HEK293 (cell line): Measurements from ENCODE around the gene B3GNT8.

Experiments
- CTCF ChIA-PET: fragments of 350-600 bp; formaldehyde crosslinking; extraction: SDS; loops from one replicate; lab custom pipeline; 2021; ENCODE audit warnings: antibody characterized with exemption; lab: Yijun Ruan, JAX
- POLR2A ChIA-PET: fragments of 300-600 bp; formaldehyde crosslinking; extraction: SDS; loops from one replicate; lab custom pipeline; 2020; ENCODE audit warnings: antibody characterized with exemption, inconsistent platforms; lab: Yijun Ruan, JAX
- H3K27ac ChIP-seq: fragments of 200-500 bp; sonication (Bioruptor generic); 2 replicates; pipeline ENCODE4 v1.5.1; 2014; ENCODE audit warnings: low read depth, low read length, control low read depth, inconsistent platforms; ENCODE audit errors: extremely low read depth
- H3K36me3 ChIP-seq, 2 experiments: fragments of 200-500 bp in 1 of 2; sonication (Bioruptor generic) in 1 of 2; 1 replicate in 1 of 2; 2 replicates in 1 of 2; pipeline ENCODE4 v1.5.1; 2014 to 2017; ENCODE audit warnings: inconsistent platforms in 2 of 2, low read length in 2 of 2; ENCODE audit not compliant: control insufficient read depth in 2 of 2, insufficient read depth in 1 of 2
- H3K4me1 ChIP-seq: fragments of 200-500 bp; sonication (Bioruptor generic); 2 replicates; pipeline ENCODE4 v1.5.1; 2014; ENCODE audit warnings: mild to moderate bottlenecking, low read length, inconsistent platforms; ENCODE audit not compliant: control insufficient read depth, insufficient read depth
- H3K4me3 ChIP-seq: 2 replicates; pipeline ENCODE4 v1.5.1; 2011; ENCODE audit warnings: low read depth, mild to moderate bottlenecking, control low read depth, low read length, moderate library complexity
- H3K9me3 ChIP-seq: fragments of 200-500 bp; sonication (Bioruptor generic); 2 replicates; pipeline ENCODE4 v1.5.1; 2014; ENCODE audit warnings: low read depth, low read length, inconsistent platforms; ENCODE audit not compliant: control insufficient read depth, insufficient read depth
- ATF2 ChIP-seq: fragments of 450-650 bp; formaldehyde crosslinking; IDR thresholded peaks from 2 replicates; pipeline ENCODE4 v1.5.1; 2016; ENCODE audit warnings: missing biosample characterization, missing genetic modification characterization, low read depth
- EGR2 ChIP-seq: fragments of 450-650 bp; formaldehyde crosslinking; IDR thresholded peaks from 2 replicates; pipeline ENCODE4 v1.5.1; 2016; ENCODE audit warnings: low read depth, missing biosample characterization, missing genetic modification characterization
- SCRT1 ChIP-seq: fragments of 450-650 bp; formaldehyde crosslinking; IDR thresholded peaks from 2 replicates; pipeline ENCODE4 v1.5.1; 2016; ENCODE audit warnings: missing biosample characterization, missing genetic modification characterization, borderline replicate concordance
- ZBTB10 ChIP-seq: fragments of 450-650 bp; formaldehyde crosslinking; IDR thresholded peaks from 2 replicates; pipeline ENCODE4 v1.5.1; 2016; ENCODE audit warnings: missing biosample characterization, missing genetic modification characterization
- ZBTB17 ChIP-seq: fragments of 450-650 bp; formaldehyde crosslinking; IDR thresholded peaks from 2 replicates; pipeline ENCODE4 v1.5.1; 2016; ENCODE audit warnings: missing biosample characterization, missing genetic modification characterization
- ZBTB20 ChIP-seq: fragments of 450-650 bp; formaldehyde crosslinking; IDR thresholded peaks from 2 replicates; pipeline ENCODE4 v1.5.1; 2016; ENCODE audit warnings: missing biosample characterization, missing genetic modification characterization
- ZBTB49 ChIP-seq: fragments of 450-650 bp; formaldehyde crosslinking; IDR thresholded peaks from 2 replicates; pipeline ENCODE4 v1.5.1; 2016; ENCODE audit warnings: missing biosample characterization, missing genetic modification characterization, low read depth
- ZFHX2 ChIP-seq: fragments of 450-650 bp; formaldehyde crosslinking; conservative IDR thresholded peaks from 2 replicates; pipeline ENCODE4 v1.5.1; 2016; ENCODE audit warnings: missing biosample characterization, missing genetic modification characterization
- ZNF133 ChIP-seq: fragments of 450-650 bp; formaldehyde crosslinking; IDR thresholded peaks from 2 replicates; pipeline ENCODE4 v1.5.1; 2016; ENCODE audit warnings: missing biosample characterization, missing genetic modification characterization
- ZNF146 ChIP-seq: fragments of 450-650 bp; formaldehyde crosslinking; IDR thresholded peaks from 2 replicates; pipeline ENCODE4 v1.5.1; 2016; ENCODE audit warnings: missing biosample characterization, missing genetic modification characterization
- ZNF184 ChIP-seq: fragments of 450-650 bp; IDR thresholded peaks from 2 replicates; pipeline ENCODE4 v1.5.1; 2018; ENCODE audit warnings: missing biosample characterization, mild to moderate bottlenecking, missing genetic modification characterization
- ZNF214 ChIP-seq: fragments of 450-650 bp; formaldehyde crosslinking; IDR thresholded peaks from 2 replicates; pipeline ENCODE4 v1.5.1; 2017; ENCODE audit warnings: missing biosample characterization, mild to moderate bottlenecking, missing genetic modification characterization, borderline replicate concordance
- ZNF341 ChIP-seq: fragments of 450-650 bp; formaldehyde crosslinking; IDR thresholded peaks from 2 replicates; pipeline ENCODE4; 2016; ENCODE audit warnings: low read depth, missing biosample characterization, missing genetic modification characterization
- ZNF391 ChIP-seq: fragments of 450-650 bp; formaldehyde crosslinking; IDR thresholded peaks from 2 replicates; pipeline ENCODE4 v1.5.1; 2016; ENCODE audit warnings: low read depth, missing biosample characterization, missing genetic modification characterization, borderline replicate concordance
- ZNF514 ChIP-seq: fragments of 450-650 bp; formaldehyde crosslinking; IDR thresholded peaks from 2 replicates; pipeline ENCODE4 v1.5.1; 2016; ENCODE audit warnings: missing biosample characterization, missing genetic modification characterization
- ZNF639 ChIP-seq: fragments of 450-650 bp; formaldehyde crosslinking; IDR thresholded peaks from 2 replicates; pipeline ENCODE4 v1.5.1; 2016; ENCODE audit warnings: missing biosample characterization, missing genetic modification characterization
- ZNF76 ChIP-seq: fragments of 450-650 bp; formaldehyde crosslinking; IDR thresholded peaks from 2 replicates; pipeline ENCODE4; 2016; ENCODE audit warnings: low read depth, missing biosample characterization, missing genetic modification characterization, borderline replicate concordance
- ZNF837 ChIP-seq: fragments of 450-650 bp; formaldehyde crosslinking; IDR thresholded peaks from 2 replicates; pipeline ENCODE4 v1.5.1; 2016; ENCODE audit warnings: missing biosample characterization, missing genetic modification characterization

The B3GNT8 gene

GRCh38 chr19:41403181-41403970 lies 23.8 kb downstream of the B3GNT8 start:
- H3K4me1 ChIP-seq, result peaks cover 7% of the 10 kb centered on the region; the same call in 1 of the 2 replicates
- H3K4me3 ChIP-seq, result no peak overlapping the region
- POLR2A ChIA-PET, result no interaction called here
- no peak overlapping the region for H3K27ac ChIP-seq
- CTCF ChIA-PET, result interaction anchor here (0.8 to 1.2 kb wide), 2 partner anchors 29 to 168 kb away, joined by 3 to 5 read pairs; no protein-coding TSS in a partner anchor
- H3K36me3 ChIP-seq, result no peaks in the 10 kb centered on the region; a peak in 1 of 3 replicates
- no peaks in the 10 kb centered on the region for H3K9me3 ChIP-seq
- TF ChIP-seq SCRT1 (tag by site-specific recombination) (no peak), ZNF391 (no peak), ZBTB20 (tag by site-specific recombination) (no peak), ZNF76 (tag by site-specific recombination) (no peak), ZNF146 (tag by site-specific recombination) (no peak), ZNF341 (tag by site-specific recombination) (no peak), ZNF133 (tag by site-specific recombination) (no peak), ZNF639 (tag by site-specific recombination) (no peak), ATF2 (tag by site-specific recombination) (no peak), ZBTB17 (tag by site-specific recombination) (no peak), ZNF184 (tag by site-specific recombination) (no peak), ZNF514 (tag by site-specific recombination) (no peak), ZNF837 (tag by site-specific recombination) (no peak), ZBTB49 (tag by site-specific recombination) (no peak)

- peaks cover 9% of the 10 kb centered on the region; the same call in 1 of the 2 replicates for H3K4me1 ChIP-seq
- no peak overlapping the region for H3K4me3 ChIP-seq
- H3K36me3 ChIP-seq, result no peaks in the 10 kb centered on the region
- H3K9me3 ChIP-seq, result no peaks in the 10 kb centered on the region
- TF ChIP-seq EGR2, result peak; percentile 62
- TF ChIP-seq ZNF214 (tag by site-specific recombination), result no peak
- TF ChIP-seq ZFHX2 (tag by site-specific recombination), result peak; percentile 58
- TF ChIP-seq ZBTB10, result no peak
- ChIA-PET POLR2A (no interaction called here), CTCF (interaction anchor here (0.9 to 1.2 kb wide), 2 partner anchors 31 to 34 kb away, joined by 3 to 5 read pairs; no protein-coding TSS in a partner anchor)
- no peak overlapping the region for H3K27ac ChIP-seq
Measured at GRCh38 chr19:41402010-41402409, 25.2 kb downstream of the B3GNT8 start.
